Measurements from ENCODE around the gene RNF112.

Gene RNF112

DNA sequence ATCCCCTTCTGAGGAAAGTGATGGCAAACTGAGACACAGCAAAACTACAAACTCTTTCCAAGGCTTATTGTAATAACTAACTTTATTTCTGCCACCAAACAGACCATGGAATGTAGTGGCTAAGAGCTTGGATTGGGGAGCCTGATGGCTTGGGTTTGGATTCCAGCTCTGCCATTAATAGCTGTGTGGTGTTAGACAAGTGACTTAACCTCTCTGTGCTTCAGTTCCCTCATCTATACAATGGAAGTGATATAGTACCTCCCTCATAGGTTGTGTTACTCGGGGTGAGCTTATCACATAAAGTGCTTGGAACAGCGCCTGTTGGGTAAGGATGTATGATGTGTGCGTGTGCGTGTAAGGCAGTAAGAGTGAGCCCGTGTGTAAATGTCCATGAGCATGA is 5.9 kb upstream of the RNF112 start:
- Histone ChIP-seq H3K9me2 (replicated peaks; ENCODE audit: low read depth, low read length) (no peaks in the 10 kb centered on the region), H2AFZ (ENCODE audit: low read length) (no peak overlapping the region), H3K4me3 (ENCODE audit: low read length, poor library complexity, severe bottlenecking) (no peak overlapping the region), H3K36me3 (ENCODE audit: insufficient read depth, low read length) (no peaks in the 10 kb centered on the region), H3K79me2 (ENCODE audit: insufficient read depth, low read length) (no peaks in the 10 kb centered on the region), H3K4me2 (ENCODE audit: low read depth, low read length, poor library complexity, severe bottlenecking) (no peak overlapping the region), H3K9me3 (ENCODE audit: insufficient read depth, low read depth, low read length) (no peaks in the 10 kb centered on the region), H4K20me1 (ENCODE audit: insufficient read depth, low read length, poor library complexity, severe bottlenecking) (no peaks in the 10 kb centered on the region), H3K27me3 (ENCODE audit: insufficient read depth, low read length, poor library complexity, severe bottlenecking) (no peaks in the 10 kb centered on the region), H3K9ac (ENCODE audit: low read depth, low read length, poor library complexity, severe bottlenecking) (no peak overlapping the region), H3F3A (ENCODE audit: low read depth) (no peaks in the 10 kb centered on the region), H3K4me1 (ENCODE audit: insufficient read depth, low read length, poor library complexity, severe bottlenecking) (no peaks in the 10 kb centered on the region)
- TF ChIP-seq, protein P1, sequence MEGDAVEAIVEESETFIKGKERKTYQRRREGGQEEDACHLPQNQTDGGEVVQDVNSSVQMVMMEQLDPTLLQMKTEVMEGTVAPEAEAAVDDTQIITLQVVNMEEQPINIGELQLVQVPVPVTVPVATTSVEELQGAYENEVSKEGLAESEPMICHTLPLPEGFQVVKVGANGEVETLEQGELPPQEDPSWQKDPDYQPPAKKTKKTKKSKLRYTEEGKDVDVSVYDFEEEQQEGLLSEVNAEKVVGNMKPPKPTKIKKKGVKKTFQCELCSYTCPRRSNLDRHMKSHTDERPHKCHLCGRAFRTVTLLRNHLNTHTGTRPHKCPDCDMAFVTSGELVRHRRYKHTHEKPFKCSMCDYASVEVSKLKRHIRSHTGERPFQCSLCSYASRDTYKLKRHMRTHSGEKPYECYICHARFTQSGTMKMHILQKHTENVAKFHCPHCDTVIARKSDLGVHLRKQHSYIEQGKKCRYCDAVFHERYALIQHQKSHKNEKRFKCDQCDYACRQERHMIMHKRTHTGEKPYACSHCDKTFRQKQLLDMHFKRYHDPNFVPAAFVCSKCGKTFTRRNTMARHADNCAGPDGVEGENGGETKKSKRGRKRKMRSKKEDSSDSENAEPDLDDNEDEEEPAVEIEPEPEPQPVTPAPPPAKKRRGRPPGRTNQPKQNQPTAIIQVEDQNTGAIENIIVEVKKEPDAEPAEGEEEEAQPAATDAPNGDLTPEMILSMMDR (conservative IDR thresholded peaks at IDR 0.05; ENCODE audit: low read length): no peak
- TF ChIP-seq EZH2phosphoT487 (IDR thresholded peaks at IDR 0.05; ENCODE audit: borderline replicate concordance): no peak

DNA sequence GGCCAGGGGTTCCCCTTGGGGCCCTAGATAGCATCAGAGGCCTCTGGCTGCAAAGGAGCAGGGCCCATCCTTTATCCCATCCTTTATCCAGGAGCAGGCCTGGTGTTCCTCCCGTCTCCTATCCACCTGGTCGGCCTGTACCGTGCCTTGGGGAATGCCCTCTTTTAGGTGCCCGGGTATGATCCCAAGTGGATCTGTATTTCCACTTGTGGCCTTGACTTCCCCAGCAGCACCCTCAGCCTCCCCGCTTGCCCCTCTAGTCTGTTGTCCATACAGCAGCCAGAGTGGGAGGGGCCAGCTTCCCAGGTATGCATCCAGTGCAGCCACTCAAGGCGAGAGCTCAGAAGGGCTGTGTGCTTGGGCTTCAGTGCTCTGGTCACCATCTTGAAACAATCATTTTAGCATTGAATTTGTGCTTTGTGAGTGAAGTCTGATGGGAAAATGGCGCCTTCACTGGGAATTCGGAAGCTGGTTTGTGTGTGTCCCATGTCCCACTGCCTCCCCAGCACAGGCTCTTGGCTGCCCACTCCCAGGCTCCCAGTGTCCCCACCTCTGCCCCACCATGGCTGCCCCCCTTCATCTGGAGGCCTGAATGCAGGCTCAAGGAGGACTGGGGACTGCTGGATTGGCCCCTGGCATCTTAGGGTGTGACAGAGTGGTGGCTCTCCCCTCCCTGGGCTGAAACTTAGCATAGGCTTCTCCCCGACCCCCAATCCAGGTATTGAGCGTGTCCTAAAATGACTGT is 3.3 kb upstream of the RNF112 start:
- Histone ChIP-seq H3F3A (ENCODE audit: low read depth) (no peaks in the 10 kb centered on the region), H3K36me3 (ENCODE audit: insufficient read depth, low read length) (no peaks in the 10 kb centered on the region), H2AFZ (ENCODE audit: low read length) (no peak overlapping the region), H3K27me3 (ENCODE audit: insufficient read depth, low read length, poor library complexity, severe bottlenecking) (no peaks in the 10 kb centered on the region), H3K4me2 (ENCODE audit: low read depth, low read length, poor library complexity, severe bottlenecking) (no peak overlapping the region), H3K79me2 (ENCODE audit: insufficient read depth, low read length) (no peaks in the 10 kb centered on the region), H3K9me2 (replicated peaks; ENCODE audit: low read depth, low read length) (no peaks in the 10 kb centered on the region), H4K20me1 (ENCODE audit: insufficient read depth, low read length, poor library complexity, severe bottlenecking) (no peaks in the 10 kb centered on the region), H3K9me3 (ENCODE audit: insufficient read depth, low read depth, low read length) (no peaks in the 10 kb centered on the region), H3K4me3 (ENCODE audit: low read length, poor library complexity, severe bottlenecking) (no peak overlapping the region), H3K9ac (ENCODE audit: low read depth, low read length, poor library complexity, severe bottlenecking) (no peak overlapping the region), H3K4me1 (ENCODE audit: insufficient read depth, low read length, poor library complexity, severe bottlenecking) (no peaks in the 10 kb centered on the region)
- TF ChIP-seq, protein P1 (conservative IDR thresholded peaks at IDR 0.05; ENCODE audit: low read length): no peak
- TF ChIP-seq EZH2phosphoT487 (IDR thresholded peaks at IDR 0.05; ENCODE audit: borderline replicate concordance): no peak

DNA sequence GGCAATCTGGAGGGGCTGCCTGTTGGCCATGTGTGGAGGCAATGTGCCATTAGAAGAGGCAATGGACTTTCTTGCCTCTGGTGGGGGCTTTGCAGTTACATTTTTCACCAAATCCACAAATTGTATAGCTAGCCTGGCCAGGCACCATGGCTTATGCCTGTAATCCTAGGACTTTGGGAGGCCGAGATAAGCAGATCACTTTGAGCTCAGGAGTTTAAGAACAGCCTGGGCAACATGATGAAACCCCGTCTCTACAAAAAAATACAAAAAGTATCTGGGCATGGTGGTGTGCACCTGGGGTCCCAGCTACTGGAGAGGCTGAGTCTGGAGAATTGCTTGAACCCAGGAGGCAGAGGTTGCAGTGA is 2.7 kb upstream of the RNF112 start:
- H2AFZ ChIP-seq (ENCODE audit: low read length): no peak overlapping the region
- no peaks in the 10 kb centered on the region for H3K4me1 ChIP-seq (ENCODE audit: insufficient read depth, low read length, poor library complexity, severe bottlenecking)

More for the DNA sequence above, 2.7 kb upstream of the RNF112 start:
- H3K9me2 ChIP-seq (replicated peaks; ENCODE audit: low read depth, low read length): no peaks in the 10 kb centered on the region
- H3K4me3 ChIP-seq (ENCODE audit: low read length, poor library complexity, severe bottlenecking): no peak overlapping the region
- H3K9ac ChIP-seq (ENCODE audit: low read depth, low read length, poor library complexity, severe bottlenecking): no peak overlapping the region
- no peaks in the 10 kb centered on the region for H3F3A ChIP-seq (ENCODE audit: low read depth)
- H3K4me2 ChIP-seq (ENCODE audit: low read depth, low read length, poor library complexity, severe bottlenecking): no peak overlapping the region
- H4K20me1 ChIP-seq (ENCODE audit: insufficient read depth, low read length, poor library complexity, severe bottlenecking): no peaks in the 10 kb centered on the region
- H3K9me3 ChIP-seq (ENCODE audit: insufficient read depth, low read depth, low read length): no peaks in the 10 kb centered on the region
- no peaks in the 10 kb centered on the region for H3K36me3 ChIP-seq (ENCODE audit: insufficient read depth, low read length)
- TF ChIP-seq EZH2phosphoT487 (IDR thresholded peaks at IDR 0.05; ENCODE audit: borderline replicate concordance): no peak
- TF ChIP-seq, protein P1 (conservative IDR thresholded peaks at IDR 0.05; ENCODE audit: low read length): no peak
- no peaks in the 10 kb centered on the region for H3K27me3 ChIP-seq (ENCODE audit: insufficient read depth, low read length, poor library complexity, severe bottlenecking)
- H3K79me2 ChIP-seq (ENCODE audit: insufficient read depth, low read length): no peaks in the 10 kb centered on the region

All from Loucy (cell line).